ENCODE results near the gene SYNPO.

The SYNPO gene

GRCh38 chr5:150663936-150664335 is 23.5 kb downstream of the SYNPO start:
- no peak overlapping the region for H3K27ac Mint-ChIP-seq
- ATAC-seq (replicated peaks) (no peak), DNase-seq (no peak)
- H3K4me1 Mint-ChIP-seq (ENCODE audit: low read depth in 2 of 2) = no peaks in the 10 kb centered on the region
- peaks cover 17 to 45% of the 10 kb centered on the region in 2 donors for H3K27me3 Mint-ChIP-seq
- no peak overlapping the region for H3K4me3 Mint-ChIP-seq
- H3K9me3 Mint-ChIP-seq = no peaks in the 10 kb centered on the region
- no peaks in the 10 kb centered on the region for H3K36me3 Mint-ChIP-seq (ENCODE audit: insufficient read depth)

- Mint-ChIP-seq H3K27ac (no peak overlapping the region), H3K9me3 (no peaks in the 10 kb centered on the region), H3K36me3 (ENCODE audit: insufficient read depth) (no peaks in the 10 kb centered on the region), H3K27me3 (peaks cover 22 to 47% of the 10 kb centered on the region in 2 donors), H3K4me3 (no peak overlapping the region), H3K4me1 (ENCODE audit: low read depth in 2 of 2) (no peaks in the 10 kb centered on the region)
- no peak for ATAC-seq (replicated peaks)
- DNase-seq = no peak
These were observed 24.6 kb downstream of the SYNPO start for GRCh38 chr5:150665044-150665443.

GRCh38 chr5:150670275-150670947 is 30.0 kb downstream of the SYNPO start:
- H3K4me1 Mint-ChIP-seq (ENCODE audit: low read depth in 2 of 2) = peaks cover 5% of the 10 kb centered on the region in 2 donors
- no peak for ATAC-seq (replicated peaks)
- H3K27me3 Mint-ChIP-seq = peaks cover 16 to 32% of the 10 kb centered on the region in 2 donors
- no peak overlapping the region for H3K27ac Mint-ChIP-seq
- H3K9me3 Mint-ChIP-seq = no peaks in the 10 kb centered on the region
- H3K36me3 Mint-ChIP-seq (ENCODE audit: insufficient read depth) = no peaks in the 10 kb centered on the region
- DNase-seq = no peak
- H3K4me3 Mint-ChIP-seq = peak overlapping the region; percentile 51 to 57

GRCh38 chr5:150670948-150671310 is 30.5 kb downstream of the SYNPO start:
- DNase-seq (no peak), ATAC-seq (replicated peaks) (no peak)
- peaks cover 16 to 32% of the 10 kb centered on the region in 2 donors for H3K27me3 Mint-ChIP-seq
- no peaks in the 10 kb centered on the region for H3K36me3 Mint-ChIP-seq (ENCODE audit: insufficient read depth)
- no peaks in the 10 kb centered on the region for H3K9me3 Mint-ChIP-seq
- no peak overlapping the region for H3K27ac Mint-ChIP-seq
- H3K4me3 Mint-ChIP-seq = peak overlapping the region; percentile 51 to 57
- H3K4me1 Mint-ChIP-seq (ENCODE audit: low read depth in 2 of 2) = peaks cover 5% of the 10 kb centered on the region in 2 donors

GRCh38 chr5:150671509-150672236 is 31.2 kb downstream of the SYNPO start:
- H3K27me3 Mint-ChIP-seq = peaks cover 16 to 32% of the 10 kb centered on the region in 2 donors

GRCh38 chr5:150672237-150672883 is 31.9 kb downstream of the SYNPO start:
- no peaks in the 10 kb centered on the region for H3K9me3 Mint-ChIP-seq
- peaks cover 5% of the 10 kb centered on the region in 2 donors for H3K4me1 Mint-ChIP-seq (ENCODE audit: low read depth in 2 of 2)
- ATAC-seq (replicated peaks) = peak; percentile 71
- H3K4me3 Mint-ChIP-seq = peak overlapping the region; percentile 64 to 76
- no peak overlapping the region for H3K27ac Mint-ChIP-seq
- peaks cover 16 to 32% of the 10 kb centered on the region in 2 donors for H3K27me3 Mint-ChIP-seq
- no peaks in the 10 kb centered on the region for H3K36me3 Mint-ChIP-seq (ENCODE audit: insufficient read depth)
- no peak for DNase-seq

More at GRCh38 chr5:150671509-150672236, 31.2 kb downstream of the SYNPO start:
- DNase-seq (no peak), ATAC-seq (replicated peaks) (peak; percentile 67)
- no peaks in the 10 kb centered on the region for H3K9me3 Mint-ChIP-seq
- H3K4me1 Mint-ChIP-seq (ENCODE audit: low read depth in 2 of 2) = peaks cover 5% of the 10 kb centered on the region in 2 donors
- peak overlapping the region; percentile 64 to 76 for H3K4me3 Mint-ChIP-seq
- H3K36me3 Mint-ChIP-seq (ENCODE audit: insufficient read depth) = no peaks in the 10 kb centered on the region
- no peak overlapping the region for H3K27ac Mint-ChIP-seq

GRCh38 chr5:150672884-150673275 is 32.4 kb downstream of the SYNPO start:
- Mint-ChIP-seq H3K4me1 (ENCODE audit: low read depth in 2 of 2) (peaks cover 5% of the 10 kb centered on the region in 2 donors), H3K4me3 (peak overlapping the region; percentile 64 to 76), H3K36me3 (ENCODE audit: insufficient read depth) (no peaks in the 10 kb centered on the region), H3K9me3 (no peaks in the 10 kb centered on the region), H3K27me3 (peaks cover 16 to 32% of the 10 kb centered on the region in 2 donors), H3K27ac (no peak overlapping the region)
- DNase-seq (no peak), ATAC-seq (replicated peaks) (no peak)

GRCh38 chr5:150674341-150674821 is 33.9 kb downstream of the SYNPO start:
- no peak overlapping the region for H3K4me3 Mint-ChIP-seq
- H3K4me1 Mint-ChIP-seq (ENCODE audit: low read depth in 2 of 2) = peaks cover 5% of the 10 kb centered on the region in 2 donors
- no peak overlapping the region for H3K27ac Mint-ChIP-seq
- DNase-seq (no peak), ATAC-seq (replicated peaks) (no peak)
- no peaks in the 10 kb centered on the region for H3K9me3 Mint-ChIP-seq
- H3K27me3 Mint-ChIP-seq = peaks cover 16 to 32% of the 10 kb centered on the region in 2 donors
- no peaks in the 10 kb centered on the region for H3K36me3 Mint-ChIP-seq (ENCODE audit: insufficient read depth)

GRCh38 chr5:150675069-150675468 is 34.6 kb downstream of the SYNPO start:
- DNase-seq (no peak), ATAC-seq (replicated peaks) (no peak)
- Mint-ChIP-seq H3K27me3 (peaks cover 11 to 26% of the 10 kb centered on the region in 2 donors), H3K27ac (no peak overlapping the region), H3K4me1 (ENCODE audit: low read depth in 2 of 2) (peaks cover 5% of the 10 kb centered on the region in 2 donors), H3K9me3 (no peaks in the 10 kb centered on the region), H3K4me3 (no peak overlapping the region), H3K36me3 (ENCODE audit: insufficient read depth) (no peaks in the 10 kb centered on the region)

GRCh38 chr5:150676578-150676977 is 36.1 kb downstream of the SYNPO start:
- DNase-seq (no peak), ATAC-seq (replicated peaks) (no peak)
- H3K9me3 Mint-ChIP-seq = no peaks in the 10 kb centered on the region
- H3K36me3 Mint-ChIP-seq (ENCODE audit: insufficient read depth) = no peaks in the 10 kb centered on the region
- peaks cover 0 to 12% of the 10 kb centered on the region in 2 donors for H3K27me3 Mint-ChIP-seq
- peaks cover 5% of the 10 kb centered on the region in 2 donors for H3K4me1 Mint-ChIP-seq (ENCODE audit: low read depth in 2 of 2)
- H3K27ac Mint-ChIP-seq = no peak overlapping the region
- H3K4me3 Mint-ChIP-seq = no peak overlapping the region

GRCh38 chr5:150689120-150689519 is 48.7 kb downstream of the SYNPO start:
- Mint-ChIP-seq H3K36me3 (ENCODE audit: insufficient read depth) (peaks cover 52% of the 10 kb centered on the region), H3K4me3 (no peak overlapping the region), H3K27me3 (no peaks in the 10 kb centered on the region), H3K27ac (no peak overlapping the region), H3K4me1 (ENCODE audit: low read depth in 2 of 2) (no peaks in the 10 kb centered on the region), H3K9me3 (no peaks in the 10 kb centered on the region)
- DNase-seq = no peak
- no peak for ATAC-seq (replicated peaks)

- Mint-ChIP-seq H3K27ac (peak overlapping the region in 1 of 2 donors; percentile 46), H3K9me3 (no peaks in the 10 kb centered on the region), H3K4me3 (no peak overlapping the region), H3K36me3 (ENCODE audit: insufficient read depth) (peaks cover 68% of the 10 kb centered on the region), H3K27me3 (no peaks in the 10 kb centered on the region), H3K4me1 (ENCODE audit: low read depth in 2 of 2) (no peaks in the 10 kb centered on the region)
- no peak for ATAC-seq (replicated peaks)
- no peak for DNase-seq
These were observed 50.3 kb downstream of the SYNPO start for GRCh38 chr5:150690760-150691159.

- Mint-ChIP-seq H3K27me3 (no peaks in the 10 kb centered on the region), H3K4me3 (no peak overlapping the region), H3K4me1 (ENCODE audit: low read depth in 2 of 2) (no peaks in the 10 kb centered on the region), H3K36me3 (ENCODE audit: insufficient read depth) (peaks cover 77% of the 10 kb centered on the region), H3K9me3 (no peaks in the 10 kb centered on the region), H3K27ac (peak overlapping the region; percentile 57 to 76)
- DNase-seq = no peak
- ATAC-seq (replicated peaks) = no peak
These were observed 51.8 kb downstream of the SYNPO start for GRCh38 chr5:150692276-150692675.
